Hepatocyte (in vitro differentiated cells): Measurements from ENCODE around the gene ING5. TPM values are rescaled to one million over a fixed set of nuclear protein-coding genes. Genes with fewer than 3 reads are reported as not detected.

ENCODE experiments used
- DNase-seq: peaks from one replicate; pipeline ENCODE4 v3.0.0-alpha.2; 2016; ENCODE audit warnings: low spot score
- H2AFZ ChIP-seq: fragments of 200-600 bp; sonication (generic); 2 replicates; pipeline ENCODE4 v1.6.0; 2016; ENCODE audit warnings: antibody characterized with exemption, mild to moderate bottlenecking
- H3K27ac ChIP-seq: fragments of 200-600 bp; sonication (generic); 2 replicates; pipeline ENCODE4 v1.5.1; 2016; ENCODE audit warnings: mild to moderate bottlenecking
- H3K27me3 ChIP-seq: fragments of 200-600 bp; sonication (generic); 2 replicates; pipeline ENCODE4 v1.6.1; 2016
- H3K36me3 ChIP-seq: fragments of 200-600 bp; sonication (generic); replicated peaks from 2 replicates; pipeline ENCODE4 v1.5.1; 2016; ENCODE audit warnings: low read depth; ENCODE audit not compliant: insufficient read depth
- H3K4me1 ChIP-seq: fragments of 200-600 bp; sonication (generic); 2 replicates; pipeline ENCODE4 v1.5.1; 2016; ENCODE audit warnings: mild to moderate bottlenecking, moderate library complexity; ENCODE audit not compliant: insufficient read depth
- H3K4me2 ChIP-seq: fragments of 200-600 bp; sonication (generic); 2 replicates; pipeline ENCODE4 v1.6.0; 2016
- H3K4me3 ChIP-seq: fragments of 200-600 bp; sonication (generic); 2 replicates; pipeline ENCODE4 v1.5.1; 2016; ENCODE audit warnings: mild to moderate bottlenecking
- H3K79me2 ChIP-seq: fragments of 200-600 bp; sonication (generic); 2 replicates; pipeline ENCODE4 v1.6.0; 2017; ENCODE audit warnings: mild to moderate bottlenecking
- H3K9me2 ChIP-seq: fragments of 200-600 bp; sonication (generic); replicated peaks from 2 replicates; pipeline ENCODE4 v1.6.0; 2017; ENCODE audit warnings: mild to moderate bottlenecking; ENCODE audit not compliant: insufficient read depth
- H3K9me3 ChIP-seq: fragments of 200-600 bp; sonication (generic); 2 replicates; pipeline ENCODE4 v1.5.1; 2016; ENCODE audit warnings: low read depth, mild to moderate bottlenecking
- H4K20me1 ChIP-seq: fragments of 200-600 bp; sonication (generic); 2 replicates; pipeline ENCODE4 v1.6.0; 2016; ENCODE audit warnings: mild to moderate bottlenecking; ENCODE audit not compliant: insufficient read depth, poor library complexity, severe bottlenecking
- EZH2 ChIP-seq: fragments of 200-600 bp; sonication (generic); IDR thresholded peaks from 2 replicates; pipeline ENCODE4 v1.6.1; 2016; ENCODE audit warnings: antibody characterized with exemption, mild to moderate bottlenecking, borderline replicate concordance
- EZH2phosphoT487 ChIP-seq: fragments of 200-600 bp; sonication (generic); IDR thresholded peaks from one replicate; pipeline ENCODE4 v1.6.1; 2018; ENCODE audit warnings: antibody characterized with exemption, mild to moderate bottlenecking, low read depth, moderate library complexity; ENCODE audit not compliant: unreplicated experiment, severe bottlenecking
- WGBS: methylation state at CpG from one replicate; pipeline ENCODE4 v1.1.6; 2016; ENCODE audit warnings: low lambda C conversion rate; ENCODE audit errors: missing lambda C conversion rate; 5-methylcytosine and 5-hydroxymethylcytosine counted together
- polyA plus RNA-seq: library from polyadenylated mRNA; unstranded; fragments of >200 nt; fragmentation: Nextera tagmentation; extraction: Ambion mirVana; gene quantifications from 2 replicates; pipeline ENCODE4 v1.2.1, GENCODE V29; 2016
- total RNA-seq: library from RNA; depleted of rRNA; stranded (reverse); fragments of >200 nt; gene quantifications from 2 replicates; pipeline ENCODE4 v1.2.3, GENCODE V29; 2014
- TF ChIP-seq, protein P1 (sequence below): fragments of 200-600 bp; sonication (generic); IDR thresholded peaks from 2 replicates; pipeline ENCODE4 v1.5.1; 2016; ENCODE audit warnings: antibody characterized with exemption, mild to moderate bottlenecking; ENCODE audit not compliant: poor library complexity

ING5 gene
- total and polyA plus RNA-seq, 2 experiments from 2014 or later: 27.6 to 33.4 TPM

DNA sequence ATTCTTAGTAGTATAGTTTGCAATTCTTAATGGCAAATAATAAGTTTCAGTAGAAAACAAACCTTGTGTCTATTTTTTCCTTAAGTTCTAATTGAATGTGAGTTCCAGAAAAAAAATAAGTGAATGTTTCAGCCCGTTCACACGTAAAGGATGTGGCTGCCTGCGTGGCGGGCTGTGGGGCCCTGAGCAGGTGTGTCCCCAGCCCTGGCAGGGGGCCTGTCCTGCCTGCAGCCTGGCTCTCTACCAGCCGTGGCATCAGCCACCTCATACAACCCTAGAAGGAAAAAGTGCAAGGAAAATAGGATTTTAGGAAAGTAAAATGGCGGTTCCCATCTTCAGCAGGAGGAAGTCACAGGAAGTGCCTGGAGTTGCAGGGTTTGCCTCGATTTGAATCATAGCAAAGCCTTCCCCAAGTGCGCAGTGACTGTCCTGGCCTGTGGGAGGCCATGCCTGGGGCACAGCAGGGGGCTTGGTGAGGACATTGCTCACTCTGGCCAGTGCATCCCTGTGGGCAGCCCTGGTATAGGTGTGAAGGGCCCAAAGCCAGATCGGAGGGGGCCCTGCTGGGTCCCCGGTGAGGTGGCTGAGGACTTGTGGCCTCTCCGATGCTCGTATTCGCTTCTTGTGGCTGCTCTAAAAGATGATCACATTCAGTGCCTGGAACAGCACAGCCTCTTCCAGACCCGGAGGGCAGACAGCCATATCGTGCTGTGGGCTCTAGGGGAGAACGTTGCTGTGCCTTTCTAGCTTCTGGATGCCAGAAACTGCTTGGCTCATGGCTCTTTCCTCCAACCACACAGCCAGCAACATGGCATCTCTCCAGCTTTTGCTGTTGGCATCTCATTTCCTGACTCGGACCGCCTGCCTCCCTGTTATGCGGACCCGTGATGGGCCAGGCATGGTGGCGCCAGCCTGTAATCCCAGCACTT, 27.8 kb upstream of the ING5 start:
- TF ChIP-seq EZH2phosphoT487 (no peak), EZH2 (no peak)
- TF ChIP-seq, protein P1, sequence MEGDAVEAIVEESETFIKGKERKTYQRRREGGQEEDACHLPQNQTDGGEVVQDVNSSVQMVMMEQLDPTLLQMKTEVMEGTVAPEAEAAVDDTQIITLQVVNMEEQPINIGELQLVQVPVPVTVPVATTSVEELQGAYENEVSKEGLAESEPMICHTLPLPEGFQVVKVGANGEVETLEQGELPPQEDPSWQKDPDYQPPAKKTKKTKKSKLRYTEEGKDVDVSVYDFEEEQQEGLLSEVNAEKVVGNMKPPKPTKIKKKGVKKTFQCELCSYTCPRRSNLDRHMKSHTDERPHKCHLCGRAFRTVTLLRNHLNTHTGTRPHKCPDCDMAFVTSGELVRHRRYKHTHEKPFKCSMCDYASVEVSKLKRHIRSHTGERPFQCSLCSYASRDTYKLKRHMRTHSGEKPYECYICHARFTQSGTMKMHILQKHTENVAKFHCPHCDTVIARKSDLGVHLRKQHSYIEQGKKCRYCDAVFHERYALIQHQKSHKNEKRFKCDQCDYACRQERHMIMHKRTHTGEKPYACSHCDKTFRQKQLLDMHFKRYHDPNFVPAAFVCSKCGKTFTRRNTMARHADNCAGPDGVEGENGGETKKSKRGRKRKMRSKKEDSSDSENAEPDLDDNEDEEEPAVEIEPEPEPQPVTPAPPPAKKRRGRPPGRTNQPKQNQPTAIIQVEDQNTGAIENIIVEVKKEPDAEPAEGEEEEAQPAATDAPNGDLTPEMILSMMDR: no peak
- Histone ChIP-seq H3K36me3 (no peaks in the 10 kb centered on the region), H4K20me1 (no peaks in the 10 kb centered on the region), H3K4me1 (no peaks in the 10 kb centered on the region), H3K4me3 (no peak overlapping the region), H3K4me2 (no peak overlapping the region), H3K79me2 (no peaks in the 10 kb centered on the region), H3K9me3 (no peaks in the 10 kb centered on the region), H3K9me2 (no peaks in the 10 kb centered on the region), H2AFZ (no peak overlapping the region), H3K27ac (no peak overlapping the region), H3K27me3 (no peaks in the 10 kb centered on the region)
- WGBS: 92% methylated on average over 21 of the region's 21 CpGs
- no peak for DNase-seq

DNA sequence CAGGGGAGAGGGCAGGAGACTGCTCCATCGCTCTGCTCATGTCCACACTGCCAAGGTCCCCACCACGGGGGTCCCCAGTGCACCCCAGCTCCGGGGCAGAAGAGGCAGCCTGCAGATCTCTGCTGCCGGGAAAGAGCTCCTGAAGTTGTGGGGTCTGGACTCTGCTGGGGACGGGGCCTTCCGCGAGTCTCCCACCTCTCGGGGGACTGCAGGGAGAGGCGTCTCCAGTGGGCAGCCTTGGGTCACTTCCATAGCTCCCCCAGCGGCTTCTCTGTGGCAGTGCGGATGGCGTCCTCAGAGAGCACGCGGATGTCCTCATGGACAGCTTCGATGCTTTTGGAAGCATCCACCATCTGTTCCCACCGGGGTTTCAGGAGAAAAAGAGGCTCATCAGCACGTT, 26.0 kb upstream of the ING5 start:
- Histone ChIP-seq H3K79me2 (no peaks in the 10 kb centered on the region), H3K27me3 (no peaks in the 10 kb centered on the region), H3K4me1 (no peaks in the 10 kb centered on the region), H4K20me1 (no peaks in the 10 kb centered on the region), H3K36me3 (no peaks in the 10 kb centered on the region), H3K27ac (no peak overlapping the region), H3K4me2 (no peak overlapping the region), H3K9me3 (no peaks in the 10 kb centered on the region), H2AFZ (no peak overlapping the region), H3K4me3 (no peak overlapping the region), H3K9me2 (no peaks in the 10 kb centered on the region)
- no peak for DNase-seq
- 93% methylated on average over 17 of the region's 17 CpGs for WGBS
- TF ChIP-seq, protein P1: no peak
- TF ChIP-seq EZH2phosphoT487 (no peak), EZH2 (no peak)

DNA sequence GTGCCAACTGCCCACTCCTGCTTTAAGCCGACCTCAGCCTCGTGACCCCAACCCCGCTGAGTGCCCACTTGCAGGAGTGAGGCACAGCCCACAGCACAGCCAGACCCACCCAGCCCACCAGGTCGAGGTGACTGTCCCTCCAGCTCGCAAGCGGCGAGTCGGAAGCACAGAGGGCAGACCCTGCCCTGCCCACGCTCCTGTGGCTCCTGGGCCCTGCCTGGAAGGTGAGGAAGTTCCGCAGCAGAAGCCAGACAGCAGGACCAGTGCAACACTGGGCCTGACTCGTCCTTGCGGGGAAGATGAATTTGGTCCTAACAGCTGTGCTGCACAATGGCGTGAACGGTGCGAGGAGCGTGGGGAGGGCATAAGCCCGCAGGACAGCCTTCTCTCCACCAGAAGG, 25.2 kb upstream of the ING5 start:
- Histone ChIP-seq H4K20me1 (no peaks in the 10 kb centered on the region), H3K4me2 (no peak overlapping the region), H3K9me3 (no peaks in the 10 kb centered on the region), H3K9me2 (no peaks in the 10 kb centered on the region), H2AFZ (no peak overlapping the region), H3K27me3 (no peaks in the 10 kb centered on the region), H3K27ac (no peak overlapping the region), H3K36me3 (no peaks in the 10 kb centered on the region), H3K4me3 (no peak overlapping the region), H3K79me2 (no peaks in the 10 kb centered on the region), H3K4me1 (no peaks in the 10 kb centered on the region)
- DNase-seq: peak; percentile 2
- TF ChIP-seq EZH2phosphoT487 (no peak), EZH2 (no peak)
- TF ChIP-seq, protein P1: no peak
- 96% methylated on average over 17 of the region's 17 CpGs for WGBS
